IPS-20b (cell line): Measurements from ENCODE around the gene ZDHHC14.
"Not testable (repeated sequence)": the region's sequence is repeated elsewhere in the genome, so short reads cannot be mapped to it uniquely, and the experiment has no call there.

Experiments
- H3K27ac ChIP-seq: one replicate; pipeline ENCODE4 v1.5.1; 2013; ENCODE audit warnings: low read length
- H3K27me3 ChIP-seq: 2 replicates; pipeline ENCODE4 v1.6.1; 2013; ENCODE audit warnings: mild to moderate bottlenecking, low read length, inconsistent platforms; ENCODE audit not compliant: insufficient read depth
- H3K36me3 ChIP-seq: 2 replicates; pipeline ENCODE4 v1.6.1; 2013; ENCODE audit warnings: low read depth, mild to moderate bottlenecking, inconsistent platforms, low read length, moderate library complexity; ENCODE audit not compliant: insufficient read depth
- H3K4me1 ChIP-seq: 2 replicates; pipeline ENCODE4 v1.6.1; 2013; ENCODE audit warnings: mild to moderate bottlenecking, control low read depth, inconsistent platforms, low read length, moderate library complexity; ENCODE audit not compliant: insufficient read depth
- H3K4me3 ChIP-seq: 2 replicates; pipeline ENCODE4 v1.5.1; 2013; ENCODE audit warnings: mild to moderate bottlenecking, low read length, inconsistent platforms
- H3K9ac ChIP-seq: 2 replicates; pipeline ENCODE4 v1.6.1; 2013; ENCODE audit warnings: low read depth, mild to moderate bottlenecking, inconsistent platforms, low read length, moderate library complexity
- H3K9me3 ChIP-seq: 2 replicates; pipeline ENCODE4 v1.6.1; 2013; ENCODE audit warnings: mild to moderate bottlenecking, low read depth, low read length, inconsistent platforms; ENCODE audit not compliant: insufficient read depth

ZDHHC14 gene

GRCh38 chr6:157714153-157714490 is 333.1 kb downstream of the ZDHHC14 start:
- no peak overlapping the region for H3K27ac ChIP-seq
- no peak overlapping the region for H3K9ac ChIP-seq
- no peaks in the 10 kb centered on the region for H3K27me3 ChIP-seq
- H3K36me3 ChIP-seq: no peaks in the 10 kb centered on the region
- H3K9me3 ChIP-seq: no peaks in the 10 kb centered on the region
- peaks cover 8% of the 10 kb centered on the region for H3K4me1 ChIP-seq
- H3K4me3 ChIP-seq: no peak overlapping the region

- Histone ChIP-seq H3K9me3 (no peaks in the 10 kb centered on the region), H3K36me3 (no peaks in the 10 kb centered on the region), H3K4me1 (peaks cover 6% of the 10 kb centered on the region; the same call in 1 of the 2 replicates), H3K27me3 (no peaks in the 10 kb centered on the region), H3K9ac (no peak overlapping the region), H3K27ac (no peak overlapping the region), H3K4me3 (no peak overlapping the region)
Measured at GRCh38 chr6:157715728-157716164, 334.8 kb downstream of the ZDHHC14 start.

GRCh38 chr6:157716251-157716995 is 335.4 kb downstream of the ZDHHC14 start:
- H3K4me3 ChIP-seq: no peak overlapping the region
- no peak overlapping the region for H3K9ac ChIP-seq
- no peak overlapping the region for H3K27ac ChIP-seq
- no peaks in the 10 kb centered on the region for H3K9me3 ChIP-seq
- peaks cover 6% of the 10 kb centered on the region; the same call in 1 of the 2 replicates for H3K4me1 ChIP-seq
- H3K36me3 ChIP-seq: no peaks in the 10 kb centered on the region
- H3K27me3 ChIP-seq: no peaks in the 10 kb centered on the region

GRCh38 chr6:157717340-157717748 is 336.4 kb downstream of the ZDHHC14 start:
- no peaks in the 10 kb centered on the region for H3K27me3 ChIP-seq
- no peaks in the 10 kb centered on the region for H3K9me3 ChIP-seq
- no peak overlapping the region for H3K9ac ChIP-seq
- no peak overlapping the region for H3K27ac ChIP-seq
- H3K36me3 ChIP-seq: no peaks in the 10 kb centered on the region
- peaks cover 6% of the 10 kb centered on the region; the same call in 1 of the 2 replicates for H3K4me1 ChIP-seq
- H3K4me3 ChIP-seq: no peak overlapping the region

GRCh38 chr6:157718503-157719187 is 337.7 kb downstream of the ZDHHC14 start:
- Histone ChIP-seq H3K9me3 (no peaks in the 10 kb centered on the region), H3K4me1 (peaks cover 6% of the 10 kb centered on the region; the same call in 1 of the 2 replicates), H3K27ac (no peak overlapping the region), H3K4me3 (no peak overlapping the region), H3K36me3 (no peaks in the 10 kb centered on the region), H3K27me3 (no peaks in the 10 kb centered on the region), H3K9ac (no peak overlapping the region)

GRCh38 chr6:157720964-157721363 is 340.0 kb downstream of the ZDHHC14 start:
- not testable (repeated sequence) for H3K27me3 ChIP-seq, H3K4me3 ChIP-seq, H3K4me1 ChIP-seq, H3K9ac ChIP-seq, H3K27ac ChIP-seq, H3K36me3 ChIP-seq
- peaks cover 12% of the 10 kb centered on the region for H3K9me3 ChIP-seq

- no peaks in the 10 kb centered on the region for H3K4me1 ChIP-seq
- no peak overlapping the region for H3K9ac ChIP-seq
- no peak overlapping the region for H3K4me3 ChIP-seq
- H3K36me3 ChIP-seq: no peaks in the 10 kb centered on the region
- H3K27ac ChIP-seq: no peak overlapping the region
- peaks cover 14% of the 10 kb centered on the region for H3K9me3 ChIP-seq
- H3K27me3 ChIP-seq: no peaks in the 10 kb centered on the region
Measured at GRCh38 chr6:157721426-157721825, 340.4 kb downstream of the ZDHHC14 start.

GRCh38 chr6:157721830-157722229 is 340.8 kb downstream of the ZDHHC14 start:
- no peak overlapping the region for H3K9ac ChIP-seq
- no peak overlapping the region for H3K4me3 ChIP-seq
- H3K27ac ChIP-seq: no peak overlapping the region
- H3K4me1 ChIP-seq: no peaks in the 10 kb centered on the region
- no peaks in the 10 kb centered on the region for H3K27me3 ChIP-seq
- H3K36me3 ChIP-seq: no peaks in the 10 kb centered on the region
- peaks cover 14% of the 10 kb centered on the region for H3K9me3 ChIP-seq

- peaks cover 14% of the 10 kb centered on the region for H3K9me3 ChIP-seq
- H3K9ac ChIP-seq: no peak overlapping the region
- H3K36me3 ChIP-seq: no peaks in the 10 kb centered on the region
- H3K4me3 ChIP-seq: no peak overlapping the region
- H3K27ac ChIP-seq: no peak overlapping the region
- no peaks in the 10 kb centered on the region for H3K27me3 ChIP-seq
- H3K4me1 ChIP-seq: no peaks in the 10 kb centered on the region
Measured at GRCh38 chr6:157723376-157723775, 342.4 kb downstream of the ZDHHC14 start.

GRCh38 chr6:157724138-157724820 is 343.3 kb downstream of the ZDHHC14 start:
- Histone ChIP-seq H3K36me3 (no peaks in the 10 kb centered on the region), H3K27ac (no peak overlapping the region), H3K4me3 (no peak overlapping the region), H3K9me3 (peaks cover 14% of the 10 kb centered on the region), H3K27me3 (no peaks in the 10 kb centered on the region), H3K9ac (no peak overlapping the region), H3K4me1 (no peaks in the 10 kb centered on the region)

GRCh38 chr6:157724960-157725741 is 344.2 kb downstream of the ZDHHC14 start:
- Histone ChIP-seq H3K36me3 (no peaks in the 10 kb centered on the region), H3K4me3 (no peak overlapping the region), H3K27ac (no peak overlapping the region), H3K27me3 (no peaks in the 10 kb centered on the region), H3K4me1 (no peaks in the 10 kb centered on the region), H3K9ac (no peak overlapping the region), H3K9me3 (peaks cover 14% of the 10 kb centered on the region)
